NCI-H460 (cell line): ENCODE data around the gene EEF1A2. TPM values are rescaled to one million over a fixed set of nuclear protein-coding genes. Genes with fewer than 3 reads are reported as not detected.

ENCODE experiments used
- DNase-seq: peaks from one replicate; pipeline ENCODE4 v3.0.0-alpha.2; 2016; ENCODE audit warnings: low read depth; ENCODE audit errors: extremely low read depth
- total RNA-seq: library from RNA; depleted of rRNA; stranded (reverse); fragments of >200 nt; shearing (Covaris generic); gene quantifications from 2 replicates; pipeline ENCODE4 v1.2.3, GENCODE V29; 2014

The EEF1A2 gene
- total RNA-seq, 1 experiment from 2014 or later: 224 TPM

DNA sequence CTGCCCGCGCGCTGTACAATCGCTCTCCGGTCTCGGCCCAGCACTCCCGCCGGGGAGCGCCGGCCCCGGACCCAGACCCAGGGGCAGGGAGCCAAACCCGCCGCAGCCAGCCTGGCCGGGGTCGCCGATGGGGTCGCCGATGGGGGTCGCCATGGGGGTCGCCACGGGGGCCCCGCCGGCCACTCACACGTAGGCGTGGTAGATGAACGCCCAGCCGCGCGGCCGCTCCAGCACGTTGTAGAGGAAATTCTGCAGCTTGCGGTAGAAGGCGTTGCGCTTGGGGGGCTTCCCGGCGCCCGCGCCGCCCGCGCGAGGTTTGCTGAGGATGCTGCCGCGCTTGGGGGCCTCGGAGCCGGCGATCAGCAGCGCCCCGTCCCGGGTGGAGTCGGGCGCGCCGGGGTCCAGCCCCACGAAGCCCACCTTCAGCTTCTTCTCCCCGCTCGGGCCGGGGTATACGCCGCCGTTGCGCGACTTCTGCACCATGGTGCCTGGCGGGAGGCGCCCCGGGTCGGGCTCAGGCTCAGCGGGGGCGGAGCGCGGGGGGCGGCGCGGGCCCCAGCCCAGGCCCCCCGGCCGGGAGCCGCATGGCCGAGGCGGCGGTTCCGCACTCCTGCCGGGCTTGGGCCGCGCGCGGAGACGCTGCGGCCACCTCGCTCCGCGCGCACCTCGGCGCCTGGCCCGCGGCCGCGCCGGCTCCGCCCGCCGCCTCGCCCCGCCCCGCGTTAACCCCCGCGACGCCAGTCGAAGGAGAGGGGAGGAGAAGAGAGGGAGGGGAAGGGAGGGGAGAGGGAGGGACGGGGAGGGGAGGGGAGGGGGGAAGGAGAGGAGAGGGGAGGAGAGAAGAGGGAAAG, 26.7 kb downstream of the EEF1A2 start, which contains the start of gene KCNQ2:
TSS of gene KCNQ2 (minus strand) at position 675 of the 851 bp plus-strand sequence. CDS start at position 483, 192 bp downstream.
- no peak for DNase-seq

GRCh38 chr20:63471717-63471980, 27.2 kb downstream of the EEF1A2 start:
- DNase-seq: no peak

GRCh38 chr20:63471002-63471716, 27.7 kb downstream of the EEF1A2 start:
- no peak for DNase-seq

- no peak for DNase-seq
Measured at GRCh38 chr20:63470410-63470809, 28.5 kb downstream of the EEF1A2 start.

GRCh38 chr20:63469713-63470101, 29.2 kb downstream of the EEF1A2 start:
- DNase-seq: no peak

DNA sequence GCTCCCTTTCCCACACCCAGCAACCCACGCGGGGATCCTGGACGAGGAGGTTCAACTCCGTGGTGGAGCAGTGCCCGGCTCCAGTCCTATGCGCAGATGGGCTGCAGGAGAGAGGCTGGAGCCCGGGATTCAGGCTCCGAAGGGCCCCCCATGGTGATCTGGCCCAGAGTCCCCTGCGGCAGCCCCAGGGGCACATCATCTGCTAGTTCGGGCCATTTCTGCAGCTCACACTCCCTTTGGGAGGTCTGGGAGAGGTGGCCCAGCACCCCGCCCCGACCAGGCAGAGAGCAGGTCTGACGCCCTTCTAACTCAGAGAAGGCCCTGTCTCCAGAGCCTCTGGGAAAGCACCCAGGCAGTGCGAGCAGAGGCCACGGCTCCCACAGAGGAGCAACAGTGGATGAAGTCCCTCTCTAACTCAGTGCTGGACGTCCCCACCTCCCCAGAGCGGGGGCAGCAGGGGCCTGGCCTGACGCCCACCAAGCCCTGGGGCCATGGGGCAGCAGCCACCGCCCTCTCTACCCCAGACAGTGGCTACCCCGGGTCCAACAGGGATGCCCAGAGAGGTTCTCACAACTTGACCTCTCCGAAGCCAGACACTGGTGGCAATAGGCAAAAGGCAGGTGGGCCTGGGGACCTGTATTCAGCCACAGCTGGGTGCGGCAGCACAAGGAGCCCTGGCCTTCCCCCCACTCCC, 29.7 kb downstream of the EEF1A2 start:
- DNase-seq: no peak

GRCh38 chr20:63468421-63468820, 30.5 kb downstream of the EEF1A2 start:
- DNase-seq: no peak

DNA sequence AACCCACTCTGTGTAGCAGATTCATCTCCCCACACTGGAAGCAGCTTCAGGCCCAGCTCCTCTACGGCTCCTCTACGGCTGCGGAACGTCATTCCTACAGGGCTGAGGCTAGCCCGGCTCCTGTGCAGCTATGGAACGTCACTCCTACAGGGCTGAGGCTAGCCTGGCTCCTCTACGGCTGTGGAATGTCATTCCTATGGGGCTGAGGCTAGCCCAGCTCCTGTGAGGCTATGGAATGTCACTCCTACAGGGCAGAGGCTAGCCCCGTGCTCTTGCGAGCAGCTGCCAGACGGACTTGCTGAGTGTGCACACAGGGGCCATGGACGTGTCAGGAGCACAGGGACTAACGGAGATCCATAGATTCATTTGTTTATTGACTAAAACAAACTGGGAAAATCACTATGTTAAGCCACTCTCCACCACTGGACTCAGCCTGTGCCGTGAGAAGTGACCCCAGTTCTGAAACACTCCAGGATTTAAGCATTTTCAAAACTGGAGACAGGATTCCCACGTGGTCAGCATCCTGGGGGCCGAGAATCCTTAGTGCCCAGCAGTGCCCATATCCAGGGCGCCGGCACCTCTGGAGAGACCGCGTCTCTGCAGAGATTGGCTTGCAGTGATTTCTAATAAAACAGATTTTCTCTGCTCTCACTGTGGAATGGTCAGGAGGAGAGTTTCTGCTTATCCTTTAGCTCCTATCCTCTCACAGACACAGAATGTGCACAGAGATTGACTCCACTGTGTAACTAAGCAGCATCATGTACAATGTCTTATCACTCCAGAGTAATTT, 31.4 kb downstream of the EEF1A2 start:
- DNase-seq: no peak

DNA sequence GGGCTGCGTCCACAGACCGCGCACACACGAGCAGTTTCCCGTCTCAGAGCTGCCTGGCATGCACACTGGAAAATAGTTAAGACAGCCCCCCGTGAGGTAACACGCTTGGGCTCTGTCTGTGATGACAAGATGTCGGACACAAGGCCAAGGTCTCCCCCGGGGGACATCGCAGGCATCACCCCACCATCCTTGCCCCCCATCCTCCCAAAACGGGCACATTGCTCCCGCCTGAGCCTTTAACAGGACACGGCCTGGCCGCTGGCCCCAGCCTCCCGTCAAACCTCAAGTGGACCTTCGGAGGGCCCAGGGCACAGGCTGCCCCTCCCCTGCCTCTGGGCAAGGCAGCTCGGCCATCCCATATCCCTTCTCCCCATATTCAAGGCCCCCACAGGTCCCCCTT, 32.0 kb downstream of the EEF1A2 start:
- no peak for DNase-seq

DNA sequence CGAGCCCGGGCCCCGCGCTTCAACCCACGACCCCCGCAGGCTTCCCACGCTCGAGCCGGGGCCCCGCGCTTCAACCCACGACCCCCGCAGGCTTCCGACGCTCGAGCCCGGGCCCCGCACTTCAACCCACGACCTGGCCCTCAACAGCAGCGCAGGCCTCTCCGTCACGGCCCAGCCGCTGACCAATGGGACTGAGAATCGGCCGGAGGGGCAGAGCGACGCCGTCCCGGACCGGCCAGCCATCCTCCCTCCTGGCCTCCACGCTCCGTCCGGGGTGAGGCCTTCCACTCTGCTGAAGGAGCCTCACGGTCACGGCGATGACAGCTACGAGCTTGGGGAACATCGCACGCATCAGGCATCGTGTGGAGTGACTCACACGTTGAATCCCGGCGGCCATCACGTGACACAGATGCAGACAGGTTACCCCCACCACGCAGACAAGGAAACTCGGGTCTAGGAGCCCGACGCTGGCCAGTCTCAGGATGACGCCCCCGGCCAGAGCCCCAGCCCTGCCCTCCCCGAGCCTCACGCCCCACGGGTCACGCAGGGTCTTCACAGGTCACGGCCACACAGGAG, 32.5 kb downstream of the EEF1A2 start:
- DNase-seq: no peak

- no peak for DNase-seq
Measured at GRCh38 chr20:63465380-63466249, 33.3 kb downstream of the EEF1A2 start.

- no peak for DNase-seq
Measured at GRCh38 chr20:63464289-63464635, 34.6 kb downstream of the EEF1A2 start.

DNA sequence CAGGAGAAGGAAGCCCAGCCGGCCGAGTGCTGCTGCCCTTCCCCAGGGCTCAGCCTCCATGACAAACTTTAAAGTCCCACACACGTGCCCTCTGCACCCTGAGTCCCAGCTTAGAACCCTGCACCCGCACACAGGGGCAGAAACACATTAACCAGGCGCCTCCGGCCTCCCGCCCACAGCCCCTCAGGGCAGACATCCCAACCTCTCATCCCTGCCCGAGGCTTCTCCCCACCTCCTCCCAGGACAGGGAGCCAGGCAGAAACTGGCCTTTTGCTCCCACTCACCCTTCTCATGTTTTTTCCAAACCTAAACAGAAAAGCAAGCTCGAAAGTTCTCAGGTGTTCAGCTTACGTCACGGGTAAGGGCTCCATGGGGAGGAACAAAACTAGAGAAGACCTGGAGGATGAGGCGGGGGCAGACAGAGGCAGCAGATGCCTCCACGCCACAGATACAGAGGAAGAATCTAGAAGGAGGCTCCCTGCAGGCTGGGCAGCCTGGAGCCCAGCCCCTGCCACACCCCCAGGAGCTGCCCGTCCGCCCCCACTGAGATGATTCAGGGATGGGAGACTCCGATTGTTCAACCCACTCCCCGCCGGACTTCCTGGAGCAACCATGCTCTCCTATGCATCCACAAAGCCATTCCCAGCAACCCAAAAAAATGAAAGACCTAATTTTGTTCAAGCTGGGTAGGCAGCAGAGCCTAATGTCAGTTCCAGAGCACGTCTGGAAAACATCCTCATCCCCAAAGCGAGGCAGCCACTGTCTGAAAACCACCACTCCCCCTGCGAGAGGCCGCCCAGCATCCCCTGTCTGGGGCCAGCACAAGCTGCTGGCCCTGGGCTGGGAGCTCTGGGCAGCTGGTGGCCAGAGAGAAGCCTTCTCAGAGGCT, 35.2 kb downstream of the EEF1A2 start:
- DNase-seq: no peak

DNA sequence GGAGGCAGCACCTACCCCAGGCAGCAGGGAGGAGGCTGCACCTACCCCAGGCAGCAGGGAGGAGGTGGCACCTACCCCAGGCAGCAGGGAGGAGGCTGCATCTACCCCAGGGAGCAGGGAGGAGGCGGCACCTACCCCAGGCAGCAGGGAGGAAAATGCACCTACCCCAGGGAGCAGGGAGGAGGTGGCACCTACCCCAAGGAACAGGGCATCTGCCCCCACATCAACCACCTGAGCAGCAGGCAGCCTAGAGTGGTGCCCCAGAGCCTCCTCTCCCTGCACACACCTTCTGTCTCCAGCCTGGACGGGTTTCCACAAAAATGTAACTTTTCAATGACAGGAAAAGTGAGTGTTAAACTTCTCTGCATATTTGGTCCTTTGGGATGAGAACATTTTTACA, 36.6 kb downstream of the EEF1A2 start:
- DNase-seq: no peak

GRCh38 chr20:63461104-63461763, 37.6 kb downstream of the EEF1A2 start:
- DNase-seq: no peak

DNA sequence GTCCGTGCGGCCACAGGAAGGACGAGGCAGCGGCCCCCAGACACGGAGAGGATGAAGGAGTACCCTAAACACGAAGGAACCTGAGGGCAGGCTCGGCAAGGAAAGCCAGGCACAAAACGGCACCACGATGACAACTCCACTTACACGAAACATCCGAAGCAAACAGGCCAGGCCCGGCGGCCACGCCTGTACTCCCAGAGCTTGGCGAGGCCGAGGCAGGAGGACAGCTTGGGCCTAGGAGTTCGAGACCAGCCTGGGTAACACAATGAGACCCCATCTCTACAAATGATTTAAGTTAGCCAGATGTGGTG, 39.9 kb downstream of the EEF1A2 start:
- DNase-seq: no peak

DNA sequence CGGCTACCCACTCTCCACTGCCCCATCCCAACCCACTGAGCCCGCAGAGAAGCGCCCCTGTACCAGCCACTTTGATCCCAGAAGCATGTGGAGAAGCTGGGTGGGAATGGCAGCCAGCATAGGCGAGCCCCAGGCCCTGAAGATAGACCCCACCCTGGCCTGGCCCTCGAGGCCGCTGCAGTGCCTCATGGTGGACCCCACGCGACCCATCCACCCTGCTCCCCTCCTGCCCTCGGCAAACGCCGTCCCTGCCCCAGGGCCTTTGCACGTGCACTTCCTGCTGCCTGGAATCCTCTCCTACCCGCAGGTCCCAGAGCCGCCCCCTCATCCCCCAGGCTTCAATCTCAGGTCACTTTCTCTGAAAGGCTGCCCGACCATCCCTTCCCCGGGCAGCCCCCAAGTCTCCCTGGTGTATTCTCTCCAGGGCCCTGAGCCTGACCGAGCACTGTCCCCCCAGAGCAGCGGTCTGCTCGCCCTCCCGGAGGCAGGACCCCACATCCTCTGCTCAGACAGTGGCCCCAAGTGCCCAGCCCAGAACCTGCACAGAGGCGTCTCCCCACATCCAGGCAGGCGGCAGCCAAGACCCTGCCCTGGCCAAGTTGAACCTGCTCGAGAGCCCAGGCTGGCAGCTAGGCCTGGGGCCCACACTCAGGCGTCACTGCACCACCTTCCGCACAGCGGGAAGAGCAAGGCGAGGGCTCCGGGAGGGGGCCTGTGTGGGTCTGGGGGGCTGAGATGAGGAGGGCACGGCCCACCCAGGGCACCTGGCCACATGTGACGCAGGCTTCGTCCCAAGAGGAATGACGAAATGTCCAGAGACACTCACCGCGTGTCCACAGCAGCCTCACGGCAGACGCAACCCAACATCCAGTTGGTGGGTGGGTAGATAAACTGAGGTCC, 40.5 kb downstream of the EEF1A2 start:
- no peak for DNase-seq
